K562 (cell line): Measurements from ENCODE around the gene NRCAM. TPM values are rescaled to one million over a fixed set of nuclear protein-coding genes. Genes with fewer than 3 reads are reported as not detected.
A peak's percentile ranks its signal among the peaks of the same experiment; 100 is the strongest.

Experiments used
- ATAC-seq: fragments of 200-7000 bp; cut with Tn5 transposase; 3 replicates; pipeline ENCODE4 v1.9.1; 2020; ENCODE audit warnings: moderate library complexity
- BruUV-seq: library from RNA; stranded (reverse); fragments of 400-500 nt; replicated peaks from 2 replicates; lab custom pipeline; 2021; lab: Mats Ljungman, UMichigan
- CTCF ChIA-PET: fragments of 300-600 bp; formaldehyde crosslinking; extraction: SDS; loops from one replicate; lab custom pipeline; 2021; ENCODE audit warnings: low intra/inter-chr PET ratio; lab: Yijun Ruan, JAX
- POLR2A ChIA-PET: fragments of 300-600, 350-650 bp; sonication (Branson Sonifier 250); formaldehyde crosslinking; extraction: SDS; loops from one replicate; lab custom pipeline; 2021; ENCODE audit warnings: antibody characterized with exemption, inconsistent platforms; lab: Yijun Ruan, JAX
- DNase-seq, 4 experiments: peaks; one replicate each; pipeline versions ENCODE4 v3.0.0 to v3.0.0-alpha.2; 2011 to 2018; ENCODE audit warnings: low spot score in 3 of 4, mixed read lengths in 3 of 4; ENCODE audit errors: extremely low read depth in 1 of 4
- FAIRE-seq: peaks from 2 replicates; lab custom pipeline; 2011; peaks lifted over from hg19 to GRCh38; lab: Jason Lieb, UNC
- H2AFZ ChIP-seq: 2 replicates; pipeline ENCODE4 v1.6.0; 2011; ENCODE audit warnings: low read depth, low read length, control low read depth, inconsistent platforms
- H3K27ac ChIP-seq: fragments of 200-600 bp; 3 replicates; pipeline ENCODE4 v1.8.0; 2011; ENCODE audit warnings: low read depth, mild to moderate bottlenecking, control low read depth, inconsistent platforms, low read length, moderate library complexity, mixed read lengths; ENCODE audit errors: extremely low read depth
- H3K27me3 ChIP-seq, 2 experiments: fragments of 300-600 bp in 1 of 2; 2 replicates in 1 of 2; 3 replicates in 1 of 2; pipeline versions ENCODE4 v1.6.0 to v1.8.0; 2011; ENCODE audit warnings: inconsistent platforms in 2 of 2, low read length in 2 of 2, mild to moderate bottlenecking in 1 of 2, mixed read lengths in 1 of 2, moderate library complexity in 1 of 2; ENCODE audit not compliant: control insufficient read depth in 2 of 2, insufficient read depth in 2 of 2
- H3K36me3 ChIP-seq: fragments of 300-600 bp; 3 replicates; pipeline ENCODE4 v1.8.0; 2011; ENCODE audit warnings: mild to moderate bottlenecking, low read length, inconsistent platforms; ENCODE audit not compliant: control insufficient read depth, insufficient read depth
- H3K4me1 ChIP-seq, 2 experiments: fragments of 200-600 bp in 1 of 2; replicated peaks in 1 of 2; 2 replicates in 1 of 2; 3 replicates in 1 of 2; pipeline versions ENCODE4 v1.5.1 to v1.8.0; 2011; ENCODE audit warnings: inconsistent platforms in 2 of 2, low read length in 2 of 2, mild to moderate bottlenecking in 1 of 2, mixed read lengths in 1 of 2, moderate library complexity in 1 of 2; ENCODE audit not compliant: control insufficient read depth in 2 of 2, insufficient read depth in 2 of 2
- H3K4me2 ChIP-seq: 2 replicates; pipeline ENCODE4 v1.6.1; 2011; ENCODE audit warnings: low read length, control low read depth, inconsistent platforms, mixed read lengths; ENCODE audit not compliant: insufficient read depth
- H3K4me3 ChIP-seq: fragments of 200-600 bp; sonication (generic), shearing (Covaris generic); 2 replicates; pipeline ENCODE4 v1.5.1; 2016; ENCODE audit warnings: control low read depth, inconsistent platforms
- H3K79me2 ChIP-seq: fragments of 200-600 bp; 3 replicates; pipeline ENCODE4 v1.8.0; 2011; ENCODE audit warnings: low read length, inconsistent platforms; ENCODE audit not compliant: control insufficient read depth, insufficient read depth
- H3K9ac ChIP-seq, 2 experiments: 2 replicates each; pipeline versions ENCODE4 v1.6.0 to v1.6.1; 2011; ENCODE audit warnings: low read depth in 2 of 2, low read length in 2 of 2, control low read depth in 1 of 2, inconsistent platforms in 1 of 2, mild to moderate bottlenecking in 1 of 2, mixed read lengths in 1 of 2; ENCODE audit not compliant: insufficient read depth in 1 of 2
- H3K9me1 ChIP-seq: one replicate; pipeline ENCODE4 v1.6.0; 2011; ENCODE audit warnings: inconsistent platforms, mild to moderate bottlenecking, low read length, moderate library complexity; ENCODE audit not compliant: control insufficient read depth, insufficient read depth
- H3K9me3 ChIP-seq: replicated peaks from 2 replicates; pipeline ENCODE4 v1.5.1; 2011; ENCODE audit warnings: low read depth, low read length, inconsistent platforms; ENCODE audit not compliant: control insufficient read depth, insufficient read depth
- H4K20me1 ChIP-seq: replicated peaks from 2 replicates; pipeline ENCODE4 v1.6.1; 2011; ENCODE audit warnings: low read length, inconsistent platforms, mixed read lengths; ENCODE audit not compliant: control insufficient read depth, insufficient read depth
- ATF4 ChIP-seq: fragments of 450-650 bp; formaldehyde crosslinking; IDR thresholded peaks from 2 replicates; pipeline ENCODE4 v1.4.0; 2022; ENCODE audit warnings: mild to moderate bottlenecking, moderate library complexity
- BMI1 ChIP-seq: fragments of 150-350 bp; IDR thresholded peaks from 2 replicates; pipeline ENCODE4 v1.6.1; 2014; ENCODE audit warnings: low read length
- CREB5 ChIP-seq: fragments of 250-450 bp; sonication (Bioruptor Pico); IDR thresholded peaks from 2 replicates; pipeline ENCODE4 v1.5.0; 2020; ENCODE audit warnings: mild to moderate bottlenecking
- DEAF1 ChIP-seq: fragments of 450-650 bp; formaldehyde crosslinking; IDR thresholded peaks from 2 replicates; pipeline ENCODE4 v1.4.0; 2020; ENCODE audit warnings: mild to moderate bottlenecking, moderate library complexity
- FOXK1 ChIP-seq: sonication (generic); formaldehyde crosslinking; IDR thresholded peaks from 2 replicates; pipeline ENCODE4 v1.8.0; 2022; ENCODE audit warnings: missing genetic modification reagents, mild to moderate bottlenecking, borderline replicate concordance
- NCOA2 ChIP-seq, 2 experiments: fragments of 450-650 bp; IDR thresholded peaks; 2 replicates each; pipeline ENCODE4 v1.6.1; 2018; ENCODE audit warnings: mild to moderate bottlenecking in 2 of 2, moderate library complexity in 1 of 2; ENCODE audit not compliant: partially characterized antibody in 2 of 2
- RFX1 ChIP-seq: fragments of 450-650 bp; IDR thresholded peaks from 2 replicates; pipeline ENCODE4 v1.6.1; 2016; ENCODE audit warnings: mild to moderate bottlenecking, moderate library complexity
- RNF2 ChIP-seq: sonication (generic); IDR thresholded peaks from 2 replicates; pipeline ENCODE4 v1.6.1; 2016
- SMARCA4 ChIP-seq: fragments of 450-650 bp; IDR thresholded peaks from 2 replicates; pipeline ENCODE4 v1.6.1; 2016
- TAL1 ChIP-seq: fragments of 450-650 bp; IDR thresholded peaks from 2 replicates; pipeline ENCODE4 v1.6.1; 2016; ENCODE audit warnings: mild to moderate bottlenecking
- ZKSCAN3 ChIP-seq: fragments of 250-450 bp; sonication (Bioruptor Pico); IDR thresholded peaks from 2 replicates; pipeline ENCODE4 v1.4.0; 2020
- ZSCAN32 ChIP-seq: fragments of 450-650 bp; formaldehyde crosslinking; IDR thresholded peaks from 2 replicates; pipeline ENCODE4 v1.4.0; 2020; ENCODE audit warnings: mild to moderate bottlenecking, moderate library complexity
- ZZZ3 ChIP-seq: fragments of 450-650 bp; IDR thresholded peaks from 2 replicates; pipeline ENCODE4 v1.6.1; 2016; ENCODE audit warnings: antibody characterized with exemption, mild to moderate bottlenecking, moderate library complexity
- WGBS: fragments of 100-300 bp; shearing (Covaris generic); methylation state at CpG from one replicate; pipeline ENCODE4 v1.1.6; 2016; ENCODE audit warnings: low coverage, mixed read lengths; ENCODE audit not compliant: insufficient coverage; ENCODE audit errors: missing lambda C conversion rate; 5-methylcytosine and 5-hydroxymethylcytosine counted together
- in situ Hi-C: fragments of 300-500 bp; cut with MboI; formaldehyde crosslinking; loops from 4 replicates; pipeline ENCODE4 v1.15.0; 2018; ENCODE audit warnings: inconsistent platforms, mixed read lengths
- intact Hi-C: fragments of 100-400 bp; cut with micrococcal nuclease; formaldehyde crosslinking; loops from 2 replicates; pipeline ENCODE4 v1.14.2; 2022
- polyA plus RNA-seq, 8 experiments: library from polyadenylated mRNA; depleted of rRNA in 4 of 8; stranded (reverse) in 5 of 8; unstranded in 3 of 8; fragments of >200 nt; fragmentation: Nextera tagmentation in 2 of 8; fragmentation: Illumina TruSeq in 1 of 8; extraction: Ambion mirVana in 2 of 8; extraction: Trizol in 1 of 8; gene quantifications; 2 replicates each; pipeline versions ENCODE4 v1.2.1 to v1.2.3, GENCODE V29; 2011 to 2014; ENCODE audit warnings: inconsistent platforms in 1 of 8, missing spikeins in 1 of 8
- total RNA-seq, 7 experiments: library from RNA; depleted of rRNA in 6 of 7; stranded (reverse); fragments of >200 nt in 6 of 7; fragmentation: Illumina TruSeq in 2 of 7; extraction: Trizol in 2 of 7; gene quantifications; 2 replicates each; pipeline versions ENCODE4 v1.2.1 to v1.2.3, GENCODE V29; 2011 to 2021; ENCODE audit warnings: low replicate concordance in 1 of 7

Gene NRCAM
- total and polyA plus RNA-seq, 9 of the 15 experiments (the other 6 are each of a cell fraction or from before 2014, with no cell fraction given): 0.03 to 0.54 (median 0.12) TPM; not detected in 1

- no peaks in the 10 kb centered on the region for H3K9me1 ChIP-seq
- H3K27ac ChIP-seq: no peak overlapping the region
- TF ChIP-seq FOXK1 (CRISPR knock-in tag) (no peak), ZKSCAN3 (no peak), CREB5 (no peak), DEAF1 (CRISPR knock-in tag) (no peak), TAL1 (no peak), BMI1 (0 out of 2 replicates have a peak, but pooled peaks have one; percentile 2), RNF2 (0 out of 2 replicates have a peak, but pooled peaks have one; percentile 8), RFX1 (no peak), ZZZ3 (no peak), ZSCAN32 (no peak), SMARCA4 (no peak), NCOA2 (IDR thresholded peaks at IDR 0.05; ENCODE audit: partially characterized antibody in 2 of 2) (no peak), ATF4 (CRISPR knock-in tag) (no peak)
- TF ChIP-seq, all 486 proteins: peak for 2
- no peak overlapping the region for H3K4me2 ChIP-seq
- no peaks in the 10 kb centered on the region for H3K4me1 ChIP-seq
- ATAC-seq: no peak
- ChIA-PET POLR2A (no interaction called here), CTCF (no interaction called here)
- WGBS: 7% methylated on average over 1 of the region's 1 CpG
- H3K4me3 ChIP-seq: no peak overlapping the region
- H3K27me3 ChIP-seq: peaks cover 5 to 8% of the 10 kb centered on the region in 2 experiments; a peak in 2 of 5 replicates
- no peaks in the 10 kb centered on the region for H3K36me3 ChIP-seq
- H4K20me1 ChIP-seq: no peaks in the 10 kb centered on the region
- H3K79me2 ChIP-seq: no peaks in the 10 kb centered on the region
- BruUV-seq: no TSS peak
- intact Hi-C loops (no loop called here), in situ Hi-C loops (no loop called here)
- no peak overlapping the region for H2AFZ ChIP-seq
- no peaks in the 10 kb centered on the region for H3K9me3 ChIP-seq
- DNase-seq: no peak
- no peak overlapping the region for H3K9ac ChIP-seq
- no peak for FAIRE-seq
Measured at GRCh38 chr7:108291152-108291508, 165.1 kb downstream of the NRCAM start.
